Tibial nerve (tissue), 4 donors: ENCODE results near the gene GALNT1. TPM values are rescaled to one million over a fixed set of nuclear protein-coding genes. Genes with fewer than 3 reads are reported as not detected.

Source experiments
- DNase-seq, 2 donors: peaks; one replicate each; pipeline ENCODE4 v3.0.0-alpha.2; 2019; ENCODE audit warnings: low spot score in 2 of 2
- H3K27ac ChIP-seq, 4 donors: fragments of 200-600 bp; sonication (generic) in 3 of 4; one replicate each; pipeline ENCODE4 v1.5.1; 2017 to 2019; ENCODE audit warnings: mild to moderate bottlenecking in 1 of 4
- H3K27me3 ChIP-seq, 2 donors: fragments of 200-600 bp; sonication (generic) in 1 of 2; one replicate each; pipeline versions ENCODE4 v1.5.1 to v1.6.0; 2017 to 2019
- H3K36me3 ChIP-seq, 3 donors: fragments of 200-600 bp; sonication (generic); one replicate each; pipeline ENCODE4 v1.5.1; 2018 to 2019
- H3K4me1 ChIP-seq, 4 donors: fragments of 200-600 bp; sonication (generic) in 3 of 4; one replicate each; pipeline ENCODE4 v1.5.1; 2017 to 2019
- H3K4me3 ChIP-seq, 4 donors: fragments of 200-600 bp; sonication (generic) in 3 of 4; one replicate each; pipeline ENCODE4 v1.5.1; 2017 to 2019; ENCODE audit warnings: mild to moderate bottlenecking in 1 of 4, moderate library complexity in 1 of 4
- H3K9me3 ChIP-seq, 4 donors: fragments of 200-600 bp; sonication (generic) in 3 of 4; one replicate each; pipeline ENCODE4 v1.5.1; 2017 to 2019
- CTCF ChIP-seq, 5 experiments: fragments of 200-600 bp in 3 of 5; fragments of 450-650 bp in 2 of 5; sonication (generic) in 3 of 5; IDR thresholded peaks; one replicate each; pipeline ENCODE4 v1.5.1; 2016 to 2019; ENCODE audit warnings: antibody characterized with exemption in 5 of 5, mild to moderate bottlenecking in 3 of 5, moderate library complexity in 2 of 5
- EP300 ChIP-seq, 2 donors: sonication (generic); formaldehyde crosslinking; IDR thresholded peaks; one replicate each; pipeline ENCODE4 v1.6.1; 2017; ENCODE audit warnings: antibody characterized with exemption in 2 of 2, mild to moderate bottlenecking in 1 of 2
- POLR2A ChIP-seq, 2 donors: fragments of 450-650 bp; IDR thresholded peaks; one replicate each; pipeline ENCODE4 v1.6.1; 2017; ENCODE audit warnings: antibody characterized with exemption in 2 of 2, mild to moderate bottlenecking in 2 of 2, moderate library complexity in 2 of 2
- WGBS, 2 donors: methylation state at CpG; one replicate each; pipeline ENCODE4 v1.1.5; 2018; 5-methylcytosine and 5-hydroxymethylcytosine counted together
- total RNA-seq, 4 donors: library from RNA; depleted of rRNA; stranded (reverse); fragments of >200 nt; gene quantifications; one replicate each; pipeline ENCODE4 v1.1.0, GENCODE V29; 2016

GALNT1 gene
- total RNA-seq, 4 donors from 2014 or later, result 24.3 to 37.5 (median 27.0) TPM

- no peaks in the 10 kb centered on the region for H3K27me3 ChIP-seq
- WGBS, 2 donors, result 79 to 81% methylated on average over 4 of the region's 4 CpGs
- H3K9me3 ChIP-seq, result peaks cover 0 to 25% (median 1%) of the 10 kb centered on the region in 4 donors
- no peaks in the 10 kb centered on the region for H3K4me1 ChIP-seq
- H3K36me3 ChIP-seq, result peaks cover 0 to 16% (median 0%) of the 10 kb centered on the region in 3 donors
- no peak for DNase-seq
- H3K4me3 ChIP-seq, result no peak overlapping the region
- no peak for TF ChIP-seq CTCF (IDR thresholded peaks at IDR 0.05)
- TF ChIP-seq EP300 (IDR thresholded peaks at IDR 0.05), result no peak
- TF ChIP-seq POLR2A (IDR thresholded peaks at IDR 0.05), result no peak
- no peak overlapping the region for H3K27ac ChIP-seq
These were observed 134.8 kb downstream of the GALNT1 start for GRCh38 chr18:35716169-35716831.

GRCh38 chr18:35717182-35717581, 135.6 kb downstream of the GALNT1 start:
- no peaks in the 10 kb centered on the region for H3K27me3 ChIP-seq
- no peaks in the 10 kb centered on the region for H3K4me1 ChIP-seq
- no peak overlapping the region for H3K27ac ChIP-seq
- H3K9me3 ChIP-seq, result peaks cover 0 to 25% (median 1%) of the 10 kb centered on the region in 4 donors
- WGBS, 2 donors, result 94 to 97% methylated on average over 5 of the region's 5 CpGs
- H3K36me3 ChIP-seq, result peaks cover 0 to 10% (median 0%) of the 10 kb centered on the region in 3 donors
- DNase-seq, result no peak
- no peak for TF ChIP-seq POLR2A (IDR thresholded peaks at IDR 0.05)
- TF ChIP-seq CTCF (IDR thresholded peaks at IDR 0.05), result no peak
- TF ChIP-seq EP300 (IDR thresholded peaks at IDR 0.05), result no peak
- no peak overlapping the region for H3K4me3 ChIP-seq

- Histone ChIP-seq H3K36me3 (no peaks in the 10 kb centered on the region), H3K27me3 (no peaks in the 10 kb centered on the region), H3K4me1 (no peaks in the 10 kb centered on the region), H3K27ac (no peak overlapping the region), H3K9me3 (peaks cover 0 to 25% (median 1%) of the 10 kb centered on the region in 4 donors), H3K4me3 (no peak overlapping the region)
- 86 to 88% methylated on average over 6 of the region's 6 CpGs for WGBS, 2 donors
- TF ChIP-seq CTCF (IDR thresholded peaks at IDR 0.05) (no peak), POLR2A (IDR thresholded peaks at IDR 0.05) (no peak), EP300 (IDR thresholded peaks at IDR 0.05) (no peak)
- no peak for DNase-seq
These were observed 140.0 kb downstream of the GALNT1 start for GRCh38 chr18:35721431-35722081.

GRCh38 chr18:35728676-35729075, 147.1 kb downstream of the GALNT1 start:
- H3K4me1 ChIP-seq, result no peaks in the 10 kb centered on the region
- no peaks in the 10 kb centered on the region for H3K27me3 ChIP-seq
- no peak overlapping the region for H3K27ac ChIP-seq
- 78 to 80% methylated on average over 3 of the region's 3 CpGs for WGBS, 2 donors
- no peaks in the 10 kb centered on the region for H3K36me3 ChIP-seq
- no peak for TF ChIP-seq CTCF (IDR thresholded peaks at IDR 0.05)
- TF ChIP-seq POLR2A (IDR thresholded peaks at IDR 0.05), result no peak
- TF ChIP-seq EP300 (IDR thresholded peaks at IDR 0.05), result no peak
- H3K9me3 ChIP-seq, result peaks cover 0 to 3% (median 0%) of the 10 kb centered on the region in 4 donors
- H3K4me3 ChIP-seq, result no peak overlapping the region
- DNase-seq, result no peak

- 54 to 68% methylated on average over 3 of the region's 3 CpGs for WGBS, 2 donors
These were observed 148.6 kb downstream of the GALNT1 start for GRCh38 chr18:35729991-35730668.

More at GRCh38 chr18:35729991-35730668, 148.6 kb downstream of the GALNT1 start:
- no peak for TF ChIP-seq CTCF (IDR thresholded peaks at IDR 0.05)
- TF ChIP-seq POLR2A (IDR thresholded peaks at IDR 0.05), result no peak
- no peak for TF ChIP-seq EP300 (IDR thresholded peaks at IDR 0.05)
- no peaks in the 10 kb centered on the region for H3K27me3 ChIP-seq
- H3K27ac ChIP-seq, result no peak overlapping the region
- no peaks in the 10 kb centered on the region for H3K4me1 ChIP-seq
- no peak overlapping the region for H3K4me3 ChIP-seq
- peaks cover 0 to 3% (median 0%) of the 10 kb centered on the region in 4 donors for H3K9me3 ChIP-seq
- H3K36me3 ChIP-seq, result no peaks in the 10 kb centered on the region
- DNase-seq, result no peak
